PC-3 (cell line): Measurements from ENCODE around the gene SLC4A2. TPM values are rescaled to one million over a fixed set of nuclear protein-coding genes. Genes with fewer than 3 reads are reported as not detected.

ENCODE experiments used
- ATAC-seq: fragments of 200-7000 bp; cut with Tn5 transposase; 2 replicates; pipeline ENCODE4 v1.9.1; 2020; ENCODE audit warnings: mild to moderate bottlenecking, moderate library complexity
- Bru-seq: library from RNA; stranded (reverse); fragments of 400-500 nt; gene quantifications from one replicate; lab custom pipeline; 2021; lab: Mats Ljungman, UMichigan
- BruChase-seq, 2 experiments: library from RNA; stranded (reverse); fragments of 400-500 nt; gene quantifications; one replicate each; lab custom pipeline; 2021; lab: Mats Ljungman, UMichigan
- BruUV-seq: library from RNA; stranded (reverse); fragments of 400-500 nt; replicated peaks from 2 replicates; lab custom pipeline; 2021; lab: Mats Ljungman, UMichigan
- CTCF ChIA-PET: fragments of 300-600 bp; sonication (Branson Sonifier 250); formaldehyde crosslinking; loops from one replicate; lab custom pipeline; 2022; ENCODE audit warnings: antibody characterized with exemption; lab: Charles Lee
- POLR2A ChIA-PET: fragments of 300-600 bp; sonication (Branson Sonifier 250); formaldehyde crosslinking; loops from one replicate; lab custom pipeline; 2022; ENCODE audit warnings: antibody characterized with exemption; ENCODE audit not compliant: unreplicated experiment; lab: Charles Lee
- DNase-seq: peaks from one replicate; pipeline ENCODE4 v3.0.0-alpha.2; 2015
- H2AFZ ChIP-seq: fragments of 300-600 bp; sonication (generic); 2 replicates; pipeline ENCODE4 v1.6.0; 2016; ENCODE audit warnings: antibody characterized with exemption, low read length
- H3F3A ChIP-seq: fragments of 300-600 bp; sonication (generic); one replicate; pipeline ENCODE4 v1.6.0; 2017; ENCODE audit warnings: antibody characterized with exemption, low read length, control low read depth, mild to moderate bottlenecking; ENCODE audit not compliant: unreplicated experiment
- H3K27ac ChIP-seq: fragments of 300-600 bp; sonication (generic); 2 replicates; pipeline ENCODE4 v1.5.1; 2016; ENCODE audit warnings: mild to moderate bottlenecking, low read length
- H3K27me3 ChIP-seq: fragments of 300-600 bp; sonication (generic); 2 replicates; pipeline ENCODE4 v1.6.1; 2016; ENCODE audit warnings: low read length, mixed read lengths
- H3K36me3 ChIP-seq: fragments of 300-600 bp; sonication (generic); 2 replicates; pipeline ENCODE4 v1.6.1; 2016; ENCODE audit warnings: low read depth, mixed run types, low read length, mixed read lengths
- H3K4me1 ChIP-seq: fragments of 300-600 bp; sonication (generic); 2 replicates; pipeline ENCODE4 v1.5.1; 2016; ENCODE audit warnings: low read length; ENCODE audit not compliant: insufficient read depth
- H3K4me2 ChIP-seq: fragments of 300-600 bp; sonication (generic); 2 replicates; pipeline ENCODE4 v1.6.0; 2016; ENCODE audit warnings: low read length
- H3K4me3 ChIP-seq: fragments of 300-600 bp; sonication (generic); 2 replicates; pipeline ENCODE4 v1.5.1; 2016; ENCODE audit warnings: mild to moderate bottlenecking, low read length, mixed read lengths
- H3K79me2 ChIP-seq: fragments of 300-600 bp; sonication (generic); 2 replicates; pipeline ENCODE4 v1.6.1; 2017; ENCODE audit warnings: low read length, mixed read lengths
- H3K9ac ChIP-seq: fragments of 300-600 bp; sonication (generic); 2 replicates; pipeline ENCODE4 v1.6.0; 2016; ENCODE audit warnings: mild to moderate bottlenecking, low read length
- H3K9me2 ChIP-seq: fragments of 300-600 bp; sonication (generic); replicated peaks from 2 replicates; pipeline ENCODE4 v1.6.1; 2016; ENCODE audit warnings: mixed run types, low read length, mixed read lengths
- H3K9me3 ChIP-seq: fragments of 300-600 bp; sonication (generic); 2 replicates; pipeline ENCODE4 v1.6.1; 2016; ENCODE audit warnings: low read length, mixed read lengths
- H4K20me1 ChIP-seq: fragments of 300-600 bp; sonication (generic); 2 replicates; pipeline ENCODE4 v1.6.1; 2016; ENCODE audit warnings: low read length, mixed read lengths
- EZH2 ChIP-seq: fragments of 300-600 bp; sonication (generic); IDR thresholded peaks from one replicate; pipeline ENCODE4 v1.6.1; 2017; ENCODE audit warnings: antibody characterized with exemption, mild to moderate bottlenecking, low read length; ENCODE audit not compliant: unreplicated experiment
- EZH2phosphoT487 ChIP-seq: fragments of 300-600 bp; sonication (generic); IDR thresholded peaks from 2 replicates; pipeline ENCODE4 v1.6.1; 2018; ENCODE audit warnings: mild to moderate bottlenecking, antibody characterized with exemption, low read length, borderline replicate concordance
- intact Hi-C: fragments of 100-400 bp; cut with micrococcal nuclease; formaldehyde crosslinking; loops from 2 replicates; pipeline ENCODE4 v1.9.0; 2023
- long read RNA-seq: library from polyadenylated mRNA; unstranded; transcript quantifications from one replicate; pipeline ENCODE4 v2.0.0, GENCODE V29; 2021; ENCODE audit not compliant: unreplicated experiment
- total RNA-seq: library from RNA; depleted of rRNA; stranded (reverse); fragments of >200 nt; gene quantifications from 2 replicates; pipeline ENCODE4 v1.2.3, GENCODE V29; 2014; rRNA removed
- TF ChIP-seq, protein P1 (sequence below): fragments of 300-600 bp; sonication (generic); conservative IDR thresholded peaks from 2 replicates; pipeline ENCODE4 v1.5.1; 2017; ENCODE audit warnings: antibody characterized with exemption, low read depth, mild to moderate bottlenecking, low read length

The SLC4A2 gene, protein sequence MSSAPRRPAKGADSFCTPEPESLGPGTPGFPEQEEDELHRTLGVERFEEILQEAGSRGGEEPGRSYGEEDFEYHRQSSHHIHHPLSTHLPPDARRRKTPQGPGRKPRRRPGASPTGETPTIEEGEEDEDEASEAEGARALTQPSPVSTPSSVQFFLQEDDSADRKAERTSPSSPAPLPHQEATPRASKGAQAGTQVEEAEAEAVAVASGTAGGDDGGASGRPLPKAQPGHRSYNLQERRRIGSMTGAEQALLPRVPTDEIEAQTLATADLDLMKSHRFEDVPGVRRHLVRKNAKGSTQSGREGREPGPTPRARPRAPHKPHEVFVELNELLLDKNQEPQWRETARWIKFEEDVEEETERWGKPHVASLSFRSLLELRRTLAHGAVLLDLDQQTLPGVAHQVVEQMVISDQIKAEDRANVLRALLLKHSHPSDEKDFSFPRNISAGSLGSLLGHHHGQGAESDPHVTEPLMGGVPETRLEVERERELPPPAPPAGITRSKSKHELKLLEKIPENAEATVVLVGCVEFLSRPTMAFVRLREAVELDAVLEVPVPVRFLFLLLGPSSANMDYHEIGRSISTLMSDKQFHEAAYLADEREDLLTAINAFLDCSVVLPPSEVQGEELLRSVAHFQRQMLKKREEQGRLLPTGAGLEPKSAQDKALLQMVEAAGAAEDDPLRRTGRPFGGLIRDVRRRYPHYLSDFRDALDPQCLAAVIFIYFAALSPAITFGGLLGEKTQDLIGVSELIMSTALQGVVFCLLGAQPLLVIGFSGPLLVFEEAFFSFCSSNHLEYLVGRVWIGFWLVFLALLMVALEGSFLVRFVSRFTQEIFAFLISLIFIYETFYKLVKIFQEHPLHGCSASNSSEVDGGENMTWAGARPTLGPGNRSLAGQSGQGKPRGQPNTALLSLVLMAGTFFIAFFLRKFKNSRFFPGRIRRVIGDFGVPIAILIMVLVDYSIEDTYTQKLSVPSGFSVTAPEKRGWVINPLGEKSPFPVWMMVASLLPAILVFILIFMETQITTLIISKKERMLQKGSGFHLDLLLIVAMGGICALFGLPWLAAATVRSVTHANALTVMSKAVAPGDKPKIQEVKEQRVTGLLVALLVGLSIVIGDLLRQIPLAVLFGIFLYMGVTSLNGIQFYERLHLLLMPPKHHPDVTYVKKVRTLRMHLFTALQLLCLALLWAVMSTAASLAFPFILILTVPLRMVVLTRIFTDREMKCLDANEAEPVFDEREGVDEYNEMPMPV
- total RNA-seq (267 and 284 TPM in 2 replicates), Bru-seq, nascent RNA (percentile 73 among the genes with signal in this experiment), BruChase-seq, experiment 1, labeled RNA remaining after a 6-hour chase (percentile 93 among the genes with signal in this experiment), BruChase-seq, experiment 2, labeled RNA remaining after a 2-hour chase (percentile 85 among the genes with signal in this experiment)
- long read RNA-seq, full-length matches to known transcripts, result 317 of 588 reads
- long read RNA-seq, partial matches to known transcripts, result 186 of 588 reads
- long read RNA-seq, other reads (novel, unspliced or antisense), result 85 of 588 reads

DNA sequence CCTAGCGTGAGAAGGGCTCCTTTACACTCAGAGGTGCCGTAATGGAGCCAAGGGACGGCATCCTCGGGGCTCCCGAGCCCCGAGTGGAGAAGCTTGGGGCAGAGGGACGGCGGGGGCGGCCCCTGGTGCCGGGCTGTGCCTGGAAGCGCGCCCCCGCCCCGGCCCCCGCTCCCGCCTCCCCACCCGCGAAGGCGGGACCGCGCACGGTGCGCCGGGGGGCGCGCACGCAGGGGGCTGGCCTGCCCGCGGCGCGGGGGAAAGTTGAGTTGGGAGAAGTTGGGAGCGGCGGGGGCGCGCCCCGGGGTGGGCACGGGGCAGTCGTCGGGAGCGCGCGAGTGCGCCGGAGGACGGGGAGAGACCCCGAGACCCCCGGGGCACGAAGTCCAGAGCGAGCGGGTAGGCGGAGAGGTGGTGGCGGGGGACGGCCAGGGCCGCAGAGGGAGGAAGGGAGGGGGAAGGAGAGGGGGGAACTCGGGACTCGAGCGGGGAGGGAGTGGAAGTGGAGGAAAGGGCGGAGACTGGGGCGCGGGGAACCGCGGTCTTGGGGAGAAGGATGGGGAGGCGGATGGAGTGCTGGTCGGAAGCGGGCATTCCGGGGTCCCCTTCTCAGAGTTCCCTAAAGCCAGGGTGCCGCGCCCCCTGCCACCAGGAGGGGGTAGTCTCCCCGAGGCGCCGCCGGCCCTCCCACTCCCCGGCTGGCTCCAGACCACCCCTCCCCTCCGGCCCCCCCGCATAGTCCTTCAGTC lies at the start of gene SLC4A2:
Gene SLC4A2 (plus strand): TSS at position 223 of the 746 bp plus-strand sequence. CDS start 2,399 bp downstream, outside the sequence.
- TF ChIP-seq, protein P1, sequence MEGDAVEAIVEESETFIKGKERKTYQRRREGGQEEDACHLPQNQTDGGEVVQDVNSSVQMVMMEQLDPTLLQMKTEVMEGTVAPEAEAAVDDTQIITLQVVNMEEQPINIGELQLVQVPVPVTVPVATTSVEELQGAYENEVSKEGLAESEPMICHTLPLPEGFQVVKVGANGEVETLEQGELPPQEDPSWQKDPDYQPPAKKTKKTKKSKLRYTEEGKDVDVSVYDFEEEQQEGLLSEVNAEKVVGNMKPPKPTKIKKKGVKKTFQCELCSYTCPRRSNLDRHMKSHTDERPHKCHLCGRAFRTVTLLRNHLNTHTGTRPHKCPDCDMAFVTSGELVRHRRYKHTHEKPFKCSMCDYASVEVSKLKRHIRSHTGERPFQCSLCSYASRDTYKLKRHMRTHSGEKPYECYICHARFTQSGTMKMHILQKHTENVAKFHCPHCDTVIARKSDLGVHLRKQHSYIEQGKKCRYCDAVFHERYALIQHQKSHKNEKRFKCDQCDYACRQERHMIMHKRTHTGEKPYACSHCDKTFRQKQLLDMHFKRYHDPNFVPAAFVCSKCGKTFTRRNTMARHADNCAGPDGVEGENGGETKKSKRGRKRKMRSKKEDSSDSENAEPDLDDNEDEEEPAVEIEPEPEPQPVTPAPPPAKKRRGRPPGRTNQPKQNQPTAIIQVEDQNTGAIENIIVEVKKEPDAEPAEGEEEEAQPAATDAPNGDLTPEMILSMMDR, result peak; percentile 21; the same call in 1 of the 2 replicates
- no peak for TF ChIP-seq EZH2phosphoT487
- Histone ChIP-seq H3F3A (no peaks in the 10 kb centered on the region), H2AFZ (peak within 1 kb of the TSS; percentile 82), H3K9me2 (no peaks in the 10 kb centered on the region), H3K27ac (peak within 1 kb of the TSS; percentile 97), H3K27me3 (no peaks in the 10 kb centered on the region), H4K20me1 (no peaks in the 10 kb centered on the region), H3K4me3 (peak within 1 kb of the TSS; percentile 86), H3K4me2 (peak within 1 kb of the TSS; percentile 99), H3K79me2 (peaks cover 34% of the 10 kb centered on the region), H3K4me1 (peaks cover 48% of the 10 kb centered on the region), H3K9ac (peak within 1 kb of the TSS; percentile 89), H3K36me3 (peaks cover 2% of the 10 kb centered on the region; the same call in 1 of the 2 replicates), H3K9me3 (no peaks in the 10 kb centered on the region)
- no TSS peak for BruUV-seq
- ChIA-PET CTCF (no interaction called here), POLR2A (no interaction called here)
- intact Hi-C loops, result no loop called here
- ATAC-seq (peak; percentile 1; the same call in 1 of the 2 replicates), DNase-seq (peak; percentile 80)

DNA sequence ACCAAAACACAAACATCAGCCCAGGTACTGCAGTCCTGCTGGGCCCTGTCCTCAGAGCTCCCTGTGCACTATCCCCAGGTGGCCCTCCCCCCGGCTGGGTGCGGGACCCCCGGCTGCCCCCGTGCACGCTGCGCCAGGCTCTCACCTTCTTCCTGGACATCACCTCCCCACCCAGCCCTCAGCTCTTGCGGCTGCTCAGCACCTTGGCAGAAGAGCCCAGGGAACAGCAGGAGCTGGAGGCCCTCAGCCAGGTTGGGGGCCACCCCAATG lies 49.4 kb upstream of the SLC4A2 start:
- intact Hi-C loops, result no loop called here
- Histone ChIP-seq H3K9me2 (no peaks in the 10 kb centered on the region), H2AFZ (no peak overlapping the region), H3K36me3 (no peaks in the 10 kb centered on the region), H3K79me2 (no peaks in the 10 kb centered on the region), H3K4me3 (no peak overlapping the region), H3K27me3 (no peaks in the 10 kb centered on the region), H3K4me1 (0 out of 2 replicates have a peak, but pooled peaks cover 3% of the 10 kb centered on the region), H3K9ac (no peak overlapping the region), H4K20me1 (no peaks in the 10 kb centered on the region), H3F3A (no peaks in the 10 kb centered on the region), H3K4me2 (no peak overlapping the region), H3K27ac (no peak overlapping the region), H3K9me3 (no peaks in the 10 kb centered on the region)
- ATAC-seq (no peak), DNase-seq (no peak)
- ChIA-PET POLR2A (no interaction called here), CTCF (interaction anchor here (0.6 kb wide), 1 partner anchor 1296 kb away, joined by 4 read pairs; no protein-coding TSS in a partner anchor)
- no TSS peak for BruUV-seq
- TF ChIP-seq EZH2 (no peak), EZH2phosphoT487 (no peak)
- TF ChIP-seq, protein P1, result no peak
